ENCODE measurements around the gene MYO5C. TPM values are rescaled to one million over a fixed set of nuclear protein-coding genes. Genes with fewer than 3 reads are reported as not detected.

The MYO5C gene
- total RNA-seq, 6 experiments from 2014 or later, result 0.02 to 0.10 TPM; not detected in 4

DNA sequence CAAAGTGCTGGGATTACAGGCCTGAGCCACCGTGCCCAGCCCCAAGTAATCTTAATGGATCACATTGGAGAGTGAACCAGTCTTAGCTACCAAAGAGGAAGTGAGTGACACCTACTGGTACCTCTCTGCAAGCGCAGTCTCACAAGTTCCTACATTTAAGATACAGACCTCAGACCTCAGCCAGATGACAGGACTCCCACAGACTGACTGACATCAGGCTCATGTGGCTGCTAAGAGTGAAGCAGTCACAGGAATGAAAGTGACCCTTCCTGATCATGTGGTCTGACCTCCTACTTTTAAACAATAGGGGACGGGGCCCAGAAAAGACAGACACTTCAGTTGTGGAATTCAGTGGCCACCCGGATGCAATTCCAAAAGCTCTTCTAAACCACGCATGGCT is 68.1 kb downstream of the MYO5C start:
- Mint-ChIP-seq H3K27ac (no peak overlapping the region), H3K4me1 (ENCODE audit: low read depth) (peaks cover 14% of the 10 kb centered on the region), H3K27me3 (ENCODE audit: insufficient read depth) (peaks cover 5% of the 10 kb centered on the region)

DNA sequence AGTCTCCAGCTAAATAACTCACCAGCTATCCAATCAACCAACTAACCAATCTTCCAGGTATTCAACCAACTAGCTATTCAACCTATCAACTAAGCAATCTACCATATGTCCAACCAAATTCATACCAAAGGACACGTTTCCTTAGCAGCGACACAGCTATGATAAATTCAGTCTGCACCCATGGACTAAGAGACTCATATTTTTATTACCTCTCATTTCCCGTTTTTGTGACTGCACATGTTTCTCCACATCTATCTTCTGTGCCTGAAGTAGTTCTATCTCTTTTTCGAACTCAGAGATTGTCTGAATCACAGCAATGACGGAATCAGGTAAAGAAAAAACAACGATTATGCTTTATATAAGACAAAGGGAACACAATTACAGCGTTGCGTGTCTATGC is 70.4 kb downstream of the MYO5C start:
- H3K9me3 Mint-ChIP-seq, result no peaks in the 10 kb centered on the region
- no peak overlapping the region for H3K4me3 Mint-ChIP-seq
- no peak for DNase-seq
- H3K27ac Mint-ChIP-seq, result no peak overlapping the region
- H3K27me3 Mint-ChIP-seq (ENCODE audit: insufficient read depth), result peaks cover 9% of the 10 kb centered on the region
- H3K4me1 Mint-ChIP-seq (ENCODE audit: low read depth), result peaks cover 9% of the 10 kb centered on the region
- TF ChIP-seq, protein P1, sequence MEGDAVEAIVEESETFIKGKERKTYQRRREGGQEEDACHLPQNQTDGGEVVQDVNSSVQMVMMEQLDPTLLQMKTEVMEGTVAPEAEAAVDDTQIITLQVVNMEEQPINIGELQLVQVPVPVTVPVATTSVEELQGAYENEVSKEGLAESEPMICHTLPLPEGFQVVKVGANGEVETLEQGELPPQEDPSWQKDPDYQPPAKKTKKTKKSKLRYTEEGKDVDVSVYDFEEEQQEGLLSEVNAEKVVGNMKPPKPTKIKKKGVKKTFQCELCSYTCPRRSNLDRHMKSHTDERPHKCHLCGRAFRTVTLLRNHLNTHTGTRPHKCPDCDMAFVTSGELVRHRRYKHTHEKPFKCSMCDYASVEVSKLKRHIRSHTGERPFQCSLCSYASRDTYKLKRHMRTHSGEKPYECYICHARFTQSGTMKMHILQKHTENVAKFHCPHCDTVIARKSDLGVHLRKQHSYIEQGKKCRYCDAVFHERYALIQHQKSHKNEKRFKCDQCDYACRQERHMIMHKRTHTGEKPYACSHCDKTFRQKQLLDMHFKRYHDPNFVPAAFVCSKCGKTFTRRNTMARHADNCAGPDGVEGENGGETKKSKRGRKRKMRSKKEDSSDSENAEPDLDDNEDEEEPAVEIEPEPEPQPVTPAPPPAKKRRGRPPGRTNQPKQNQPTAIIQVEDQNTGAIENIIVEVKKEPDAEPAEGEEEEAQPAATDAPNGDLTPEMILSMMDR (IDR thresholded peaks at IDR 0.05), result no peak
- H3K36me3 Mint-ChIP-seq (ENCODE audit: low read depth), result no peaks in the 10 kb centered on the region

More for the DNA sequence above, 68.1 kb downstream of the MYO5C start:
- H3K36me3 Mint-ChIP-seq (ENCODE audit: low read depth), result no peaks in the 10 kb centered on the region
- H3K4me3 Mint-ChIP-seq, result no peak overlapping the region
- peak; percentile 80 for DNase-seq
- H3K9me3 Mint-ChIP-seq, result no peaks in the 10 kb centered on the region
- TF ChIP-seq, protein P1 (IDR thresholded peaks at IDR 0.05), result peak; percentile 87

DNA sequence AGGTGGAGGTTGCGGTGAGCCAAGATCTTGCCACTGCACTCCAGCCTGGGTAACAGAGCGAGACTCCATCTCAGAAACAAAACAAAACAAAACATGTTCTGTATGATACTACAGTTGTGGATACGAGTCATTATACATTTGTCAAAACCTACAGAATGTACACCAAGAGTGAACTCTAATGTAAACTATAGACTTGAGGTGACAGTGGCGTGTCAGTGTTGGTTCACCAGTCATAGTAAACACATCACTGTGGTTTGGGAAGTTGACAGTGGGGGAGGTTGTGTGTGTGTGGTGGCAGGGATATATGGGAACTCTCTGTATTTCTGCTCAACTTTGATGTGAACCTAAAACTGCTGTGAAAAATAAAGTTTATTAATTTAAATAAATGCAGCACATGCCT is 71.4 kb downstream of the MYO5C start:
- no peak for DNase-seq
- Mint-ChIP-seq H3K27me3 (ENCODE audit: insufficient read depth) (peaks cover 9% of the 10 kb centered on the region), H3K27ac (no peak overlapping the region), H3K36me3 (ENCODE audit: low read depth) (no peaks in the 10 kb centered on the region), H3K9me3 (no peaks in the 10 kb centered on the region), H3K4me3 (no peak overlapping the region), H3K4me1 (ENCODE audit: low read depth) (peaks cover 18% of the 10 kb centered on the region)
- TF ChIP-seq, protein P1 (IDR thresholded peaks at IDR 0.05), result no peak

DNA sequence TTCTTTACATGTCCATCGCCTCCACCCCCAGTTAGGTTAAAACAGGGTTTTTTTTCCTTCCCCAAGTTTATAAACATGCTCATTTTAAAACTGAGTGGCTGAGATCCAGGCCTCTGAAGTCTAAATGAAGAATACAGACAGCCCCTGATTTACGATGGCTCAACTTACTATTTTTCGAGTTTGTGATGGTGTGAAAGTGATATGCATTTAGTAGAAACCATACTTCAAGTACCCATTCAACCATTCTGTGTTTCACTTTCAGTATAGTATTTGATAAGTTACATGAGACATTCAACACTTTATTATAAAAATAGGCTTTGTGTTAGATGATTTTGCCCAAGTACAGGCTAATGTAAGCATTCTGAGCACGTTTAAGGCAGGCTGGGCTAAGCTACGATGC is 73.9 kb downstream of the MYO5C start:
- peaks cover 14% of the 10 kb centered on the region; the same call in 1 of the 2 replicates for H3K4me1 Mint-ChIP-seq (ENCODE audit: low read depth)
- H3K4me3 Mint-ChIP-seq, result no peak overlapping the region
- H3K36me3 Mint-ChIP-seq (ENCODE audit: low read depth), result no peaks in the 10 kb centered on the region
- no peaks in the 10 kb centered on the region for H3K9me3 Mint-ChIP-seq
- DNase-seq, result no peak
- H3K27me3 Mint-ChIP-seq (ENCODE audit: insufficient read depth), result peaks cover 9% of the 10 kb centered on the region
- TF ChIP-seq, protein P1 (IDR thresholded peaks at IDR 0.05), result no peak
- H3K27ac Mint-ChIP-seq, result no peak overlapping the region

DNA sequence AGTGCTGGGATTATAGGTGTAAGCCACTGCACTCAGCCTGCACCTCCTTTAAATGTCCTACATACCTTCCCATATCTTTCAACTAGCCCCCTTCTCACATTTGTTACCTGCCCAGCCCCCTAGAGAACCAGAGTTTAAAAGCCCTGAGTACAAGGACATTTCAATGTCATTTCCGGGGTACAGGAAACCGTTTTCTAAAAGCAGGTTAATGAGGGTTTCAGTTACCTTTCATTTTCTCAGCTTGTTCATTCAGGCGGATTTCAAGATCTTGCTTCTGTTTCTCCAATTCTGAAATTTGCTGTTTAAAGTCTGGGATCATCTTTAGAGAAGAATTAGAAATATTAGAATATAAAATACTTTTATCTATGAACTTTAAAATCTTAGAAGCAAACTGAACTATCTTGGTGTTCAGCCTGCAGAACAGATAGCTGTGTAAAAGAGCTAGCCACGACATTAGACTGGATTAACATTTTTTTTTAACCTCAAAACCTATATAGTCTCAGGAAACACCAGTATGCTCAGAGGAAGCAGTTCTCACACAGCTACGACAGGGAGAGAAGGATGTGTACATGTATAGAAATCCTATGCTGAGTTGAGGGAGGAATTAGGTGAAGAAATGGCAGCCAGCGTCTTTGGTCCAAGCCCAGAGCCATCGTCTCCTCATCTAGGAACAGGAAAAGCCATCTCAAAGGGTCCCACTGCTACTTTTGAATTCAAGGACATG is 74.5 kb downstream of the MYO5C start:
- peaks cover 9% of the 10 kb centered on the region for H3K27me3 Mint-ChIP-seq (ENCODE audit: insufficient read depth)
- H3K9me3 Mint-ChIP-seq, result no peaks in the 10 kb centered on the region
- H3K36me3 Mint-ChIP-seq (ENCODE audit: low read depth), result no peaks in the 10 kb centered on the region
- H3K4me1 Mint-ChIP-seq (ENCODE audit: low read depth), result peaks cover 14% of the 10 kb centered on the region; the same call in 1 of the 2 replicates
- no peak for DNase-seq
- TF ChIP-seq, protein P1 (IDR thresholded peaks at IDR 0.05), result no peak
- H3K4me3 Mint-ChIP-seq, result no peak overlapping the region
- no peak overlapping the region for H3K27ac Mint-ChIP-seq
